H1 (cell line): ENCODE results near the gene ENTPD1. TPM values are rescaled to one million over a fixed set of nuclear protein-coding genes. Genes with fewer than 3 reads are reported as not detected.

Experiments
- CTCF ChIA-PET: fragments of 300-600 bp; sonication (Branson Sonifier 250); formaldehyde crosslinking; loops from one replicate; lab custom pipeline; 2021; ENCODE audit not compliant: partially characterized antibody; lab: Charles Lee
- POLR2A ChIA-PET: fragments of 300-600 bp; sonication (Branson Sonifier 250); formaldehyde crosslinking; loops from one replicate; lab custom pipeline; 2021; ENCODE audit warnings: inconsistent platforms; ENCODE audit not compliant: partially characterized antibody; lab: Charles Lee
- DNase-seq, 2 experiments: peaks; one replicate each; pipeline versions ENCODE4 v3.0.0 to v3.0.0-alpha.2; 2010 to 2022; ENCODE audit warnings: low spot score in 2 of 2, low read depth in 1 of 2, mixed read lengths in 1 of 2
- FAIRE-seq: peaks from 2 replicates; lab custom pipeline; 2011; peaks lifted over from hg19 to GRCh38; lab: Jason Lieb, UNC
- H2AFZ ChIP-seq: 2 replicates; pipeline ENCODE4 v1.8.1; 2012; ENCODE audit warnings: low read length, inconsistent platforms
- H2AK5ac ChIP-seq: 2 replicates; pipeline ENCODE4 v1.6.1; 2013; ENCODE audit warnings: low read depth, low read length
- H2BK120ac ChIP-seq: replicated peaks from 2 replicates; pipeline ENCODE3; 2013; ENCODE audit warnings: low read depth, low read length, inconsistent platforms
- H2BK12ac ChIP-seq: 2 replicates; pipeline ENCODE4 v1.6.1; 2013; ENCODE audit warnings: low read depth, low read length
- H2BK15ac ChIP-seq: 2 replicates; pipeline ENCODE4 v1.6.1; 2013; ENCODE audit warnings: low read length
- H2BK20ac ChIP-seq: 2 replicates; pipeline ENCODE4 v1.6.1; 2013; ENCODE audit warnings: low read length
- H2BK5ac ChIP-seq: 2 replicates; pipeline ENCODE4 v1.6.1; 2013; ENCODE audit warnings: low read depth, low read length
- H3K14ac ChIP-seq: 2 replicates; pipeline ENCODE4 v1.6.1; 2013; ENCODE audit warnings: inconsistent platforms; ENCODE audit not compliant: insufficient read length
- H3K18ac ChIP-seq: 2 replicates; pipeline ENCODE4 v1.6.1; 2013; ENCODE audit warnings: low read length; ENCODE audit errors: extremely low read depth
- H3K23ac ChIP-seq: 2 replicates; pipeline ENCODE4 v1.6.1; 2013; ENCODE audit warnings: inconsistent platforms; ENCODE audit not compliant: insufficient read length
- H3K23me2 ChIP-seq: 2 replicates; pipeline ENCODE4 v1.6.1; 2013; ENCODE audit warnings: low read depth, low read length
- H3K27ac ChIP-seq: 2 replicates; pipeline ENCODE4 v1.6.1; 2011; ENCODE audit warnings: low read depth, low read length, inconsistent platforms
- H3K27me3 ChIP-seq, 4 experiments: replicated peaks in 1 of 4; 1 replicate in 1 of 4; 2 replicates in 3 of 4; pipeline versions ENCODE4 v1.6.1 to v1.8.1; 2011 to 2013; ENCODE audit warnings: low read length in 3 of 4, mild to moderate bottlenecking in 3 of 4, inconsistent platforms in 2 of 4, mixed read lengths in 2 of 4, moderate library complexity in 1 of 4; ENCODE audit not compliant: control insufficient read depth in 3 of 4, insufficient read depth in 3 of 4; ENCODE audit errors: extremely low read depth in 1 of 4
- H3K36me3 ChIP-seq, 4 experiments: 2 replicates each; pipeline versions ENCODE4 v1.6.1 to v1.8.1; 2011 to 2013; ENCODE audit warnings: mild to moderate bottlenecking in 4 of 4, low read length in 3 of 4, moderate library complexity in 2 of 4, control low read depth in 1 of 4, inconsistent platforms in 1 of 4; ENCODE audit not compliant: insufficient read depth in 4 of 4, control insufficient read depth in 2 of 4
- H3K4ac ChIP-seq: replicated peaks from 2 replicates; pipeline ENCODE3; 2013; ENCODE audit warnings: low read length, low read depth, mixed read lengths, inconsistent platforms; ENCODE audit not compliant: insufficient read length
- H3K4me1 ChIP-seq, 4 experiments: replicated peaks in 1 of 4; 1 replicate in 1 of 4; 2 replicates in 3 of 4; pipeline versions ENCODE4 v1.6.1 to v1.8.1; 2011 to 2013; ENCODE audit warnings: low read length in 3 of 4, inconsistent platforms in 2 of 4, mixed read lengths in 1 of 4; ENCODE audit not compliant: insufficient read depth in 4 of 4, control insufficient read depth in 3 of 4
- H3K4me2 ChIP-seq, 2 experiments: 2 replicates each; pipeline versions ENCODE4 v1.6.1 to v1.8.1; 2011 to 2013; ENCODE audit warnings: low read depth in 2 of 2, low read length in 2 of 2, control low read depth in 1 of 2, inconsistent platforms in 1 of 2, mild to moderate bottlenecking in 1 of 2; ENCODE audit not compliant: insufficient read depth in 1 of 2
- H3K4me3 ChIP-seq, 4 experiments: fragments of 200-600, 300-600 bp in 1 of 4; sonication (generic), shearing (Covaris generic), sonication (Bioruptor Twin) in 1 of 4; 2 replicates each; pipeline versions ENCODE4 v1.5.1 to v1.8.1; 2011 to 2016; ENCODE audit warnings: low read length in 4 of 4, low read depth in 3 of 4, control low read depth in 2 of 4, inconsistent platforms in 2 of 4, mild to moderate bottlenecking in 2 of 4, mixed read lengths in 1 of 4, moderate library complexity in 1 of 4; ENCODE audit not compliant: insufficient read depth in 2 of 4; ENCODE audit errors: extremely low read depth in 1 of 4
- H3K56ac ChIP-seq: replicated peaks from 2 replicates; pipeline ENCODE3; 2013; ENCODE audit warnings: low read depth, mild to moderate bottlenecking, mixed read lengths, low read length, inconsistent platforms; ENCODE audit not compliant: insufficient read length
- H3K79me1 ChIP-seq: 2 replicates; pipeline ENCODE4 v1.6.1; 2013; ENCODE audit warnings: low read depth, low read length, control low read depth
- H3K79me2 ChIP-seq, 2 experiments: 2 replicates each; pipeline versions ENCODE4 v1.6.1 to v1.8.1; 2012 to 2013; ENCODE audit warnings: low read length in 2 of 2, mild to moderate bottlenecking in 2 of 2, inconsistent platforms in 1 of 2; ENCODE audit not compliant: insufficient read depth in 2 of 2, control insufficient read depth in 1 of 2
- H3K9ac ChIP-seq, 4 experiments: replicated peaks in 1 of 4; 1 replicate in 1 of 4; 2 replicates in 3 of 4; pipeline versions ENCODE4 v1.6.1 to v1.8.1; 2011 to 2013; ENCODE audit warnings: low read depth in 3 of 4, low read length in 3 of 4, control low read depth in 2 of 4, mild to moderate bottlenecking in 2 of 4, moderate library complexity in 2 of 4, inconsistent platforms in 1 of 4; ENCODE audit errors: extremely low read depth in 1 of 4
- H3K9me3 ChIP-seq, 2 experiments: 2 replicates each; pipeline versions ENCODE4 v1.6.1 to v1.8.1; 2012 to 2013; ENCODE audit warnings: mild to moderate bottlenecking in 2 of 2, moderate library complexity in 2 of 2, control low read depth in 1 of 2, inconsistent platforms in 1 of 2, low read depth in 1 of 2, low read length in 1 of 2, mixed read lengths in 1 of 2; ENCODE audit not compliant: insufficient read depth in 2 of 2
- H4K20me1 ChIP-seq, 2 experiments: replicated peaks in 1 of 2; 2 replicates each; pipeline versions ENCODE3 to v1.8.1; 2011 to 2013; ENCODE audit warnings: inconsistent platforms in 2 of 2, low read length in 2 of 2, mild to moderate bottlenecking in 1 of 2; ENCODE audit not compliant: insufficient read depth in 2 of 2, control insufficient read depth in 1 of 2
- H4K5ac ChIP-seq: 2 replicates; pipeline ENCODE4 v1.6.1; 2013; ENCODE audit warnings: low read length, low read depth, mixed read lengths, inconsistent platforms; ENCODE audit not compliant: insufficient read length
- H4K8ac ChIP-seq: 2 replicates; pipeline ENCODE4 v1.8.0; 2013; ENCODE audit warnings: mild to moderate bottlenecking, moderate library complexity, low read length, inconsistent platforms; ENCODE audit not compliant: insufficient read depth; ENCODE audit errors: extremely low read depth
- H4K91ac ChIP-seq: replicated peaks from 2 replicates; pipeline ENCODE3; 2013; ENCODE audit warnings: low read length, mixed read lengths, inconsistent platforms; ENCODE audit not compliant: insufficient read length
- ATF2 ChIP-seq: IDR thresholded peaks from 2 replicates; pipeline ENCODE4 v1.6.1; 2012; ENCODE audit warnings: low read length, inconsistent platforms
- BRCA1 ChIP-seq: IDR thresholded peaks from 2 replicates; pipeline ENCODE4 v1.6.1; 2012; ENCODE audit warnings: low read depth, low read length, improper control_type of control experiment
- EP300 ChIP-seq, 2 experiments: IDR thresholded peaks; 1 replicate in 1 of 2; 2 replicates in 1 of 2; pipeline ENCODE4 v1.6.1; 2011 to 2012; ENCODE audit warnings: low read depth in 2 of 2, low read length in 2 of 2, mild to moderate bottlenecking in 2 of 2, borderline replicate concordance in 1 of 2, inconsistent platforms in 1 of 2, moderate library complexity in 1 of 2
- EZH2 ChIP-seq: fragments of 200-600 bp; sonication (generic); IDR thresholded peaks from 2 replicates; pipeline ENCODE4 v1.7.1; 2012; ENCODE audit warnings: low read depth, mild to moderate bottlenecking, moderate library complexity, low read length, inconsistent platforms; ENCODE audit not compliant: severe bottlenecking
- GTF2F1 ChIP-seq: IDR thresholded peaks from 2 replicates; pipeline ENCODE4 v1.6.1; 2012; ENCODE audit warnings: low read depth, low read length, improper control_type of control experiment, borderline replicate concordance
- HDAC6 ChIP-seq: IDR thresholded peaks from one replicate; pipeline ENCODE4 v1.7.1; 2012; ENCODE audit warnings: low read depth, mild to moderate bottlenecking, inconsistent platforms, low read length, moderate library complexity
- JUND ChIP-seq: IDR thresholded peaks from 2 replicates; pipeline ENCODE4 v1.6.1; 2011; ENCODE audit warnings: mild to moderate bottlenecking, improper control_type of control experiment, low read length
- RNF2 ChIP-seq: fragments of 200-900, 300-1000 bp; sonication (generic); IDR thresholded peaks from 2 replicates; pipeline ENCODE4 v1.7.1; 2016; ENCODE audit warnings: borderline replicate concordance, low read depth, mild to moderate bottlenecking, antibody characterized with exemption, low read length; ENCODE audit not compliant: poor library complexity, severe bottlenecking; ENCODE audit errors: missing control alignments
- RXRA ChIP-seq: IDR thresholded peaks from 2 replicates; pipeline ENCODE4 v1.6.1; 2011; ENCODE audit warnings: low read depth, mild to moderate bottlenecking, low read length, moderate library complexity; ENCODE audit not compliant: insufficient read depth
- SIX5 ChIP-seq: IDR thresholded peaks from 2 replicates; pipeline ENCODE4 v1.6.1; 2011; ENCODE audit warnings: mild to moderate bottlenecking, low read depth, low read length
- SUZ12 ChIP-seq: fragments of 200-600 bp; sonication (generic); IDR thresholded peaks from 2 replicates; pipeline ENCODE4 v1.6.1; 2012; ENCODE audit warnings: mild to moderate bottlenecking, inconsistent platforms, low read length, moderate library complexity, mixed read lengths
- TAF1 ChIP-seq: IDR thresholded peaks from 2 replicates; pipeline ENCODE4 v1.6.1; 2011; ENCODE audit warnings: mild to moderate bottlenecking, low read depth, low read length
- WGBS, 2 experiments: shearing (Covaris generic) in 1 of 2; methylation state at CpG; one replicate each; pipeline versions ENCODE4 v1.1.6 to v1.1.7; 2013 to 2015; ENCODE audit warnings: low lambda C conversion rate in 2 of 2, mixed read lengths in 2 of 2, inconsistent platforms in 1 of 2, low coverage in 1 of 2, missing lambda C conversion rate in 1 of 2; ENCODE audit not compliant: insufficient replicate concordance in 2 of 2, insufficient coverage in 1 of 2, insufficient read length in 1 of 2; ENCODE audit errors: extremely low coverage in 1 of 2, missing lambda C conversion rate in 1 of 2; 5-methylcytosine and 5-hydroxymethylcytosine counted together
- polyA plus RNA-seq, 7 experiments: library from polyadenylated mRNA; depleted of rRNA in 3 of 7; stranded (reverse) in 5 of 7; unstranded in 2 of 7; fragments of >200 nt in 5 of 7; fragments of 200-250 nt in 2 of 7; gene quantifications; 1 replicate in 5 of 7; 2 replicates in 1 of 7; 4 replicates in 1 of 7; pipeline versions ENCODE4 v1.2.1 to v1.2.3, GENCODE V29; 2011 to 2013; ENCODE audit warnings: missing spikeins in 2 of 7, mixed read lengths in 2 of 7
- total RNA-seq: library from RNA; stranded (reverse); fragmentation: NEBNext Ultra II Directional; extraction: Animal tissue kit (Norgen Biotek cat#: 25700); gene quantifications from 2 replicates; pipeline ENCODE4 v1.2.1, GENCODE V29; 2021

ENTPD1 gene
- total and polyA plus RNA-seq, 2 of the 8 experiments (the other 6 are each of a cell fraction or from before 2014, with no cell fraction given), result 2.2 to 2.5 TPM

DNA sequence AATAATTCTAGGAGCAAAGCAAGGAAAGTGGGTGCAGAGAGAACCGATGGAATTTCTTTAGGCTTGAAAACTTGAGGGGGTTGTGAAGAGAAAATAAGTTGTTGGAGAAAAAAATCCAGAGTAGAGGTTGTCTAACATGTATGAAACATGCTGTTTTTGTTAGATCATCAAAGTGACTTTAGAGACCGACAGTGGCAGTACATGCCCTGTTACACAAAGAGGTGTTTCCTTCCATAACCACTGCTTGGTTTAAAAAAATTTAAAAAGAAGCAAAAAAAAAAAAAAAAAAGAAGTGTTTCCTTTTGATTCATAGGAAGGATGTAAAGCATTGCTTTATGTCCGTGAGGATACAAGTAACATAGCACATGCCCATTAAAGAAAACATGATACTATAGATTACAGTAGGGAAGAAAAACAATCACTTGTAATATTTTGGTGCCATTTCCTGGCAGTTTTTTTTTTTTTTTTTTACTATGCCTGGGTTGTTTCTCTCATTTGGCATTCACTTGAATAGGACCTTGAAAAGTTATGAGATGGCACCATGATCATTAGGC lies 6.1 kb downstream of the ENTPD1 start:
- Histone ChIP-seq H3K14ac (no peak overlapping the region), H3K79me1 (no peaks in the 10 kb centered on the region), H3K4me1 (no peaks in the 10 kb centered on the region), H3K4me3 (no peak overlapping the region), H2AFZ (no peak overlapping the region), H2BK20ac (no peak overlapping the region), H2BK5ac (no peak overlapping the region), H4K91ac (no peak overlapping the region), H3K23ac (no peak overlapping the region), H3K56ac (no peak overlapping the region), H2BK12ac (no peak overlapping the region), H3K4ac (no peak overlapping the region), H3K23me2 (no peaks in the 10 kb centered on the region), H4K8ac (no peak overlapping the region), H4K20me1 (no peaks in the 10 kb centered on the region), H2BK120ac (no peak overlapping the region), H3K18ac (no peak overlapping the region), H3K4me2 (no peak overlapping the region), H3K9ac (no peak overlapping the region), H3K27ac (no peak overlapping the region), H3K27me3 (no peaks in the 10 kb centered on the region), H2BK15ac (no peak overlapping the region), H4K5ac (no peak overlapping the region), H3K79me2 (no peaks in the 10 kb centered on the region), H2AK5ac (no peak overlapping the region), H3K36me3 (no peaks in the 10 kb centered on the region), H3K9me3 (no peaks in the 10 kb centered on the region)
- POLR2A ChIA-PET, result no interaction called here
- WGBS, 2 experiments, result 86% methylated on average over 3 of the region's 3 CpGs; no CpG with 5 or more reads in 1 of the 2 experiments
- no peak for FAIRE-seq
- CTCF ChIA-PET, result interaction anchor here (0.7 to 1.0 kb wide), 3 partner anchors 68 to 317 kb away, joined by 3 read pairs; partner anchors contain the start of gene TCTN3
- no peak for DNase-seq
- TF ChIP-seq EP300 (IDR thresholded peaks at IDR 0.05; ENCODE audit: borderline replicate concordance in 1 of 2, low read depth in 2 of 2, low read length in 2 of 2), result no peak
- no peak for TF ChIP-seq TAF1
- no peak for TF ChIP-seq EZH2
- TF ChIP-seq GTF2F1, result no peak
- no peak for TF ChIP-seq SIX5
- TF ChIP-seq BRCA1, result no peak
- TF ChIP-seq RXRA, result no peak
- no peak for TF ChIP-seq JUND
- no peak for TF ChIP-seq RNF2
- TF ChIP-seq SUZ12, result no peak
- no peak for TF ChIP-seq ATF2
- TF ChIP-seq HDAC6, result no peak
